ENCODE measurements around the gene PAX4. TPM values are rescaled to one million over a fixed set of nuclear protein-coding genes. Genes with fewer than 3 reads are reported as not detected.

The PAX4 gene
- total RNA-seq, 1 donor from 2014 or later: not detected

GRCh38 chr7:127620406-127621233 is 2.7 kb upstream of the PAX4 start:
- H3K9me3 Mint-ChIP-seq (ENCODE audit: unreplicated experiment): no peaks in the 10 kb centered on the region
- peaks cover 63% of the 10 kb centered on the region for H3K27me3 ChIP-seq (ENCODE audit: insufficient read depth, low read length)
- no peaks in the 10 kb centered on the region for H3K36me3 Mint-ChIP-seq (ENCODE audit: low read depth, unreplicated experiment)
- TF ChIP-seq CTCF (IDR thresholded peaks at IDR 0.05; ENCODE audit: insufficient read depth, low read depth, low read length): no peak
- TF ChIP-seq EZH2 (IDR thresholded peaks at IDR 0.05; ENCODE audit: insufficient read depth, low read length): no peak
- FAIRE-seq (no peak), DNase-seq (ENCODE audit: low read depth) (no peak)
- H3K4me1 ChIP-seq (ENCODE audit: insufficient read depth, low read length): no peaks in the 10 kb centered on the region
- H3K9ac ChIP-seq (ENCODE audit: low read length): no peak overlapping the region
- no peak overlapping the region for H2AFZ ChIP-seq (ENCODE audit: low read depth, low read length)
- no peak overlapping the region for H3K27ac Mint-ChIP-seq (ENCODE audit: unreplicated experiment)
- H3K4me3 Mint-ChIP-seq (ENCODE audit: unreplicated experiment): peak overlapping the region; percentile 68
- no peak overlapping the region for H3K27ac ChIP-seq (ENCODE audit: low read depth, low read length)
- H3K9me3 ChIP-seq (ENCODE audit: insufficient read depth, low read depth, low read length): no peaks in the 10 kb centered on the region
- no peaks in the 10 kb centered on the region for H4K20me1 ChIP-seq (ENCODE audit: insufficient read depth, low read length)
- H3K79me2 ChIP-seq (ENCODE audit: insufficient read depth, low read length): no peaks in the 10 kb centered on the region
- H3K4me1 Mint-ChIP-seq (ENCODE audit: low read depth, unreplicated experiment): peaks cover 10% of the 10 kb centered on the region
- H3K27me3 Mint-ChIP-seq (ENCODE audit: low read depth, unreplicated experiment): peaks cover 55% of the 10 kb centered on the region
- no peak overlapping the region for H3K4me3 ChIP-seq (ENCODE audit: insufficient read depth, low read depth, low read length)
- H3K4me2 ChIP-seq (ENCODE audit: low read length): no peak overlapping the region
- H3K36me3 ChIP-seq (ENCODE audit: insufficient read depth, low read length): no peaks in the 10 kb centered on the region

GRCh38 chr7:127619681-127620405 is 1.9 kb upstream of the PAX4 start:
- Histone ChIP-seq H3K9me3 (ENCODE audit: insufficient read depth, low read depth, low read length) (no peaks in the 10 kb centered on the region), H3K27me3 (ENCODE audit: insufficient read depth, low read length) (peaks cover 66% of the 10 kb centered on the region), H3K36me3 (ENCODE audit: insufficient read depth, low read length) (no peaks in the 10 kb centered on the region), H3K27ac (ENCODE audit: low read depth, low read length) (no peak overlapping the region), H3K4me2 (ENCODE audit: low read length) (no peak overlapping the region), H4K20me1 (ENCODE audit: insufficient read depth, low read length) (no peaks in the 10 kb centered on the region), H3K4me1 (ENCODE audit: insufficient read depth, low read length) (no peaks in the 10 kb centered on the region), H3K9ac (ENCODE audit: low read length) (no peak overlapping the region), H2AFZ (ENCODE audit: low read depth, low read length) (no peak overlapping the region), H3K79me2 (ENCODE audit: insufficient read depth, low read length) (no peaks in the 10 kb centered on the region), H3K4me3 (ENCODE audit: insufficient read depth, low read depth, low read length) (no peak overlapping the region)
- H3K27me3 Mint-ChIP-seq (ENCODE audit: low read depth, unreplicated experiment): peaks cover 62% of the 10 kb centered on the region
- FAIRE-seq: no peak
- H3K4me3 Mint-ChIP-seq (ENCODE audit: unreplicated experiment): peak overlapping the region; percentile 54
- DNase-seq (ENCODE audit: low read depth): no peak
- no peaks in the 10 kb centered on the region for H3K36me3 Mint-ChIP-seq (ENCODE audit: low read depth, unreplicated experiment)
- H3K4me1 Mint-ChIP-seq (ENCODE audit: low read depth, unreplicated experiment): peaks cover 10% of the 10 kb centered on the region
- H3K9me3 Mint-ChIP-seq (ENCODE audit: unreplicated experiment): no peaks in the 10 kb centered on the region
- H3K27ac Mint-ChIP-seq (ENCODE audit: unreplicated experiment): no peak overlapping the region
- TF ChIP-seq EZH2 (IDR thresholded peaks at IDR 0.05; ENCODE audit: insufficient read depth, low read length) (no peak), CTCF (IDR thresholded peaks at IDR 0.05; ENCODE audit: insufficient read depth, low read depth, low read length) (no peak)
